Smooth muscle cell (in vitro differentiated cells): ENCODE measurements around the gene DMRT1. TPM values are rescaled to one million over a fixed set of nuclear protein-coding genes. Genes with fewer than 3 reads are reported as not detected.

ENCODE experiments used
- DNase-seq: peaks from one replicate; lab custom pipeline; 2025; ENCODE audit not compliant: unreplicated experiment; lab: John Stamatoyannopoulos, UW
- H2AFZ ChIP-seq: fragments of 200-600 bp; sonication (generic); 2 replicates; pipeline ENCODE4 v1.6.0; 2016; ENCODE audit warnings: antibody characterized with exemption, low read depth, mild to moderate bottlenecking
- H3F3A ChIP-seq: fragments of 200-600 bp; sonication (generic); 2 replicates; pipeline ENCODE4 v1.6.0; 2017; ENCODE audit warnings: antibody characterized with exemption, low read depth
- H3K27ac ChIP-seq: fragments of 200-600 bp; sonication (generic); 2 replicates; pipeline ENCODE4 v1.5.1; 2016; ENCODE audit warnings: low read depth, mild to moderate bottlenecking
- H3K27me3 ChIP-seq: fragments of 200-600 bp; sonication (generic); 2 replicates; pipeline ENCODE4 v1.6.1; 2016; ENCODE audit warnings: low read depth, mild to moderate bottlenecking
- H3K36me3 ChIP-seq: fragments of 200-600 bp; sonication (generic); 2 replicates; pipeline ENCODE4 v1.5.1; 2016; ENCODE audit warnings: low read depth
- H3K4me1 ChIP-seq: fragments of 200-600 bp; sonication (generic); 2 replicates; pipeline ENCODE4 v1.5.1; 2016; ENCODE audit warnings: low read depth
- H3K4me2 ChIP-seq: fragments of 200-600 bp; sonication (generic); 2 replicates; pipeline ENCODE4 v1.6.0; 2016; ENCODE audit warnings: mild to moderate bottlenecking
- H3K4me3 ChIP-seq: fragments of 200-600 bp; sonication (generic); 2 replicates; pipeline ENCODE4 v1.5.1; 2016; ENCODE audit warnings: mild to moderate bottlenecking
- H3K79me2 ChIP-seq: fragments of 200-600 bp; sonication (generic); 2 replicates; pipeline ENCODE4 v1.6.0; 2016; ENCODE audit warnings: low read depth, mild to moderate bottlenecking
- H3K9ac ChIP-seq: fragments of 200-600 bp; sonication (generic); 2 replicates; pipeline ENCODE4 v1.6.0; 2016; ENCODE audit warnings: low read depth
- H3K9me3 ChIP-seq: fragments of 200-600 bp; sonication (generic); replicated peaks from 2 replicates; pipeline ENCODE4 v1.5.1; 2016; ENCODE audit warnings: low read depth
- H4K20me1 ChIP-seq: fragments of 200-600 bp; sonication (generic); 2 replicates; pipeline ENCODE4 v1.6.0; 2016; ENCODE audit warnings: low read depth
- WGBS: methylation state at CpG from one replicate; pipeline ENCODE4 v1.1.7; 2016; ENCODE audit warnings: low lambda C conversion rate; 5-methylcytosine and 5-hydroxymethylcytosine counted together
- polyA plus RNA-seq: library from polyadenylated mRNA; unstranded; fragments of >200 nt; fragmentation: Nextera tagmentation; extraction: Ambion mirVana; gene quantifications from 2 replicates; pipeline ENCODE4 v1.2.1, GENCODE V29; 2016
- total RNA-seq: library from RNA; depleted of rRNA; stranded (reverse); fragments of >200 nt; gene quantifications from 2 replicates; pipeline ENCODE4 v1.2.3, GENCODE V29; 2014
- TF ChIP-seq, protein P1 (sequence below): fragments of 200-600 bp; sonication (generic); IDR thresholded peaks from 2 replicates; pipeline ENCODE4 v1.5.1; 2017; ENCODE audit warnings: borderline replicate concordance, mild to moderate bottlenecking, antibody characterized with exemption; ENCODE audit not compliant: insufficient read depth, poor library complexity, severe bottlenecking

Gene DMRT1
- total and polyA plus RNA-seq, 2 experiments from 2014 or later, result 0.58 TPM; not detected in 1

DNA sequence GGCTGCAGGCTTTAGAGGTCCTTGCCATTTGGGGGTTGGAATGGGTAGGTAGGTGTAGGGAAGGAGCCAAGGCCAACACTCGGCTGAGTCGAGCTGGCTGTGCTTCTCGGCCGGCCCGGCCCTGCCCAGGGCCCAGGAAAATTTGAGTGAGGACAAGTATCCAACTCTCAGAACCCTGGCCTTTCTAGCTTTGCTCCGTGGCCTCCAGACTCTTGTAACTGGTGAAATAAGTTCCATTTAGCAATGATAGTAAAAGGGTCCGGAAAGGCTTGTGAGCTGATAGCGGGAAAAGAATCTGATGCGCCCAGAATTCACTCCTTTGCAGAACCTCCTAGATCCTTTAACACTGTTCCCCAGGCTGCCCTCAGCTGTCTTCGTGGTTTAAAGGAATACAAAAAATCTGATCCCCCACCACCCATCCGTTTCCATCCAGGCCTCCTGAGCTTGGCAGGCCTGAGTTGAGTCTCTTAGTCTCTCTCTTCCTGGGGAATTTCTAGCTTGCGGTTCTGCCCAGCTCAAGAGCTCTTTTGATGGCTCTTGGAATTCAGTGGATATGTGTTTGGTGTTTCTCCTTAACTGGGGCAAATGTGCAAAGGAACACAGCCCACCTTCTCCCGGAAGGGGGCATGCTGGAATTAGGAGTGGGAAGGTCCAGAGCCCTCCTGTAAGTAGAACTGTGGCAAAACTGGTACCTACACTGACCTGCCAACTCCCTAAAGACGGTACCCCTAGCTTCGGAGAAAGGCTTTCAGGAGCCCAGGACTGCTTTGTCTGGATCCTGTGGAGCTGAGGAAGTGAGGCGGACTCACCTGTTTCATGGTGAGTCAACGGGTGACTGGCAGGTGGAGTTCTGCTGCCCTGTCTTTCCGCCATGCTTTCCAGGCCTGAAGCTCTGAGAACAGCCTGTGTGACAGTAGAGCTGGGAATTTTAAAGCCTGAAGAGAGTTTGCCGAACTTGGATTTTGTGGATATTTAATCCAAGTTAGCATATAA, 136.6 kb downstream of the DMRT1 start:
- no peak overlapping the region for H3K4me3 ChIP-seq
- H3K4me2 ChIP-seq, result no peak overlapping the region
- no peak overlapping the region for H2AFZ ChIP-seq
- 36% methylated on average over 19 of the region's 19 CpGs for WGBS
- peaks cover 29% of the 10 kb centered on the region for H3K4me1 ChIP-seq
- no peaks in the 10 kb centered on the region for H3F3A ChIP-seq
- no peaks in the 10 kb centered on the region for H3K36me3 ChIP-seq
- no peaks in the 10 kb centered on the region for H3K9me3 ChIP-seq
- no peaks in the 10 kb centered on the region for H4K20me1 ChIP-seq
- no peaks in the 10 kb centered on the region for H3K79me2 ChIP-seq
- no peak overlapping the region for H3K27ac ChIP-seq
- H3K9ac ChIP-seq, result no peak overlapping the region
- H3K27me3 ChIP-seq, result peaks cover 100% of the 10 kb centered on the region
- TF ChIP-seq, protein P1, sequence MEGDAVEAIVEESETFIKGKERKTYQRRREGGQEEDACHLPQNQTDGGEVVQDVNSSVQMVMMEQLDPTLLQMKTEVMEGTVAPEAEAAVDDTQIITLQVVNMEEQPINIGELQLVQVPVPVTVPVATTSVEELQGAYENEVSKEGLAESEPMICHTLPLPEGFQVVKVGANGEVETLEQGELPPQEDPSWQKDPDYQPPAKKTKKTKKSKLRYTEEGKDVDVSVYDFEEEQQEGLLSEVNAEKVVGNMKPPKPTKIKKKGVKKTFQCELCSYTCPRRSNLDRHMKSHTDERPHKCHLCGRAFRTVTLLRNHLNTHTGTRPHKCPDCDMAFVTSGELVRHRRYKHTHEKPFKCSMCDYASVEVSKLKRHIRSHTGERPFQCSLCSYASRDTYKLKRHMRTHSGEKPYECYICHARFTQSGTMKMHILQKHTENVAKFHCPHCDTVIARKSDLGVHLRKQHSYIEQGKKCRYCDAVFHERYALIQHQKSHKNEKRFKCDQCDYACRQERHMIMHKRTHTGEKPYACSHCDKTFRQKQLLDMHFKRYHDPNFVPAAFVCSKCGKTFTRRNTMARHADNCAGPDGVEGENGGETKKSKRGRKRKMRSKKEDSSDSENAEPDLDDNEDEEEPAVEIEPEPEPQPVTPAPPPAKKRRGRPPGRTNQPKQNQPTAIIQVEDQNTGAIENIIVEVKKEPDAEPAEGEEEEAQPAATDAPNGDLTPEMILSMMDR, result no peak
- DNase-seq, result no peak

DNA sequence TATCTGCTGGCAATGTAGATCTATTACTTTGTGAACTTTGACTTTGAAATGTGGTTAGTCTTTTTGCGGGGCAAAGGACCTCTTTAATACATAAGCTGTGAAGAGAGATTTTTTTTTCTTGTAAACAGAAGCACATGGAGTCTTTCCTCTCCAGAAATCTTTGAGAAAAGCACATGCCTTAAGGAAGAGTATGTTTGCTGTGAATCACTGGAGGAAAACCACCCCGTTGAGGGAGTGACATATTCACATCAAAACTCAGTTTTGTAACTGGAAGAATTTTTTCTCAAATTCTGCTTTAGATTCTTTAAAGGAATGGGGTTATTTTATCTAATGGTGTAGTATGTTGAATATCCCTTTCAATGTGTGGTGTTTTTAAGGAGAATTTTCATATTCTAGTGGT, 138.5 kb downstream of the DMRT1 start:
- no peak overlapping the region for H2AFZ ChIP-seq
- no peaks in the 10 kb centered on the region for H3K36me3 ChIP-seq
- no peaks in the 10 kb centered on the region for H3F3A ChIP-seq
- H3K27me3 ChIP-seq, result peaks cover 100% of the 10 kb centered on the region
- 62% methylated on average over 2 of the region's 2 CpGs for WGBS
- H3K4me1 ChIP-seq, result peaks cover 13% of the 10 kb centered on the region
- H3K27ac ChIP-seq, result no peak overlapping the region
- H3K4me2 ChIP-seq, result no peak overlapping the region
- H3K79me2 ChIP-seq, result no peaks in the 10 kb centered on the region
- H3K9me3 ChIP-seq, result no peaks in the 10 kb centered on the region
- no peak overlapping the region for H3K9ac ChIP-seq
- H3K4me3 ChIP-seq, result no peak overlapping the region
- no peak for DNase-seq
- no peaks in the 10 kb centered on the region for H4K20me1 ChIP-seq
- TF ChIP-seq, protein P1, result no peak

DNA sequence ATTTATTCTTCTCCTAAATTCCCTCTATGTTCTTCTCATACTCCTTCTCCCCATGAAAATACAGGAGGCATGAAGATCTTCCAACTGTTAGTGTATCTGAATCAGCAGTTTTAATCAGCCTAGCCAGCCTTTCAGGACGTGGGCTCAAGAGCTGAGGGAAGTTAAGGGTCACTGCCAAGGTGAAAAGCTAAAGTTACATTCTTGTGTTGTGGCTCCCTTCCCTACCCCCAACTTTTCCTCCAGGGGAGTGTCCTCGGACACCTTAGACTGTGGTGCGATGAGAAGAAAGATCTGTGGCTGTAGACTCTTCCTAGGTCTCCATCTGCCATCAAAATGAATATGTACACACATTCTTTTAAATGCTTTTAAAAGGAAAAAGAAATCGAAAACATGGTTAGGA, 139.1 kb downstream of the DMRT1 start:
- no peak for DNase-seq
- H3K4me1 ChIP-seq, result peaks cover 7% of the 10 kb centered on the region
- no peak overlapping the region for H3K9ac ChIP-seq
- 48% methylated on average over 4 of the region's 4 CpGs for WGBS
- no peaks in the 10 kb centered on the region for H3K36me3 ChIP-seq
- no peaks in the 10 kb centered on the region for H4K20me1 ChIP-seq
- no peak overlapping the region for H2AFZ ChIP-seq
- TF ChIP-seq, protein P1, result no peak
- H3K4me3 ChIP-seq, result no peak overlapping the region
- no peaks in the 10 kb centered on the region for H3K79me2 ChIP-seq
- peaks cover 100% of the 10 kb centered on the region for H3K27me3 ChIP-seq
- no peaks in the 10 kb centered on the region for H3F3A ChIP-seq
- no peak overlapping the region for H3K4me2 ChIP-seq
- no peak overlapping the region for H3K27ac ChIP-seq
- no peaks in the 10 kb centered on the region for H3K9me3 ChIP-seq
